H4 (cell line): ENCODE data around the gene NBPF3. TPM values are rescaled to one million over a fixed set of nuclear protein-coding genes. Genes with fewer than 3 reads are reported as not detected.
A peak's percentile ranks its signal among the peaks of the same experiment; 100 is the strongest.

Experiments
- DNase-seq: peaks from one replicate; pipeline ENCODE4 v3.0.0-alpha.2; 2015; ENCODE audit warnings: low spot score
- total RNA-seq: library from RNA; depleted of rRNA; stranded (reverse); fragments of >200 nt; shearing (Covaris generic); gene quantifications from 2 replicates; pipeline ENCODE4 v1.2.3, GENCODE V29; 2014

The NBPF3 gene
- total RNA-seq, 1 experiment from 2014 or later, result 12.0 TPM

DNA sequence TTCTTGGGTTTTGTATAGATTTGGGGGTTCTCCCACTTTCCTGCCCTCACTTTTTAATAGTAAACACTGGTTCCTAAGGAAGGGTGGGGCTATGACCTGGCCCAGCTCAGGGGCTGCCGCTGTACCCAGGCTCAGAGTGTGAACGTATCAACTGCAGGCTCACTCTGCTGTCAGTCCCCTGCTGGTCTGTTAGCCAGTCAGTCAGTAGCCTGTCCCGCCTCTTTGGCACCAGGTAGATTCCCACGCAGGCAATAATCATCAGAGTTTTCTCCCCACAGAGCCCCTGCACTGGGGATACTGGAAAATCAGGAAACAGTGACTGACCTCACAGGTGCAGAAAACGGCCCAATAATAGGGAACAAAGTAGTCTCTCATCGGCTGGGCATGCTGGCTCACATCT is 54.3 kb downstream of the NBPF3 start:
- no peak for DNase-seq

DNA sequence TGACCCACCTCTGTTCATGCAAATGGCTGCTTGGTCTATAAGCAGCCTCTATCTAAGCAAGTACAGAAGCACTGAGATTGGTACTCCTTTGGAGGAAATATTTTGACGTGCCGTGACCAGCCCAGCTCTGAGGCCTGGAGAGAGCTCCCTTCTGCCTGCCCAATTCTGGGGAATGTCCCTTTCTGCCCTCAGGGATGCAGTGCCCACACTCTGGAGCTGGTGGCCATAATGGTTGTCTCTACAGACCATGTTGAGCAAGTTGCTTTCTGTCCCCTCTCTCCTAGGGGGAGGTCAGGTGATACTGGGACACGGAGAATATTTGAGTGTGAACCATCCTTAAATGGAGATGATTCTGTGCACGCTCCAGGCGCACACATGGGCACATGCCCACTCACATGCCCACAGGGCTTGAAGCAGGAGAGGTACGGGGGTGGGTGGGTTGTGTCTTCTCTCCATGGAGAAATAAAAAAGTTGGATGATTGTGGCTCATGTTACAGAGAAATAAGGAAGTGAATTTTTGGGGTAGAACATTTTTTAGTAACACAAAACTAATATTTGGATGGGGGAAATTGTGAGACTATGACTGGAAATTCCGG is 55.4 kb downstream of the NBPF3 start:
- no peak for DNase-seq

DNA sequence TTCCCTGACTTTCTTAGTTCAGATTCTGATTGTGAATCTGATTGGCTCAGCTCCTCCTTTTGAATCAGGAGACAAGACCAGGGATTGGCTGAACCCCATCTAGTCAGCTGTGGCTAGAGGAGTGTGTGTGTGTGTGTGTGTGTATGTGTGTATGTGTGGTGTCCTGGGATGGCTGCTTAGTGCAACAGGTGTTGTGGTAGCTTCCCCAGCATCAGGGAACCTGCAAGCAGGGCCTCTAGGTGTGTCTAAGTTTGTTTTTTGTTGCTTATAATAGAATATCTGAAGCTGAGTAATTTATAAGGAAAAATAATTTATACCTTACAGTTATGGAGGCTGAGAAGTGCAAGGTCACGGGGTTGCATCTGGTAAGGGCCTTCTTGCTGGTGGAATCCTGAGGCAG is 56.1 kb downstream of the NBPF3 start:
- no peak for DNase-seq

DNA sequence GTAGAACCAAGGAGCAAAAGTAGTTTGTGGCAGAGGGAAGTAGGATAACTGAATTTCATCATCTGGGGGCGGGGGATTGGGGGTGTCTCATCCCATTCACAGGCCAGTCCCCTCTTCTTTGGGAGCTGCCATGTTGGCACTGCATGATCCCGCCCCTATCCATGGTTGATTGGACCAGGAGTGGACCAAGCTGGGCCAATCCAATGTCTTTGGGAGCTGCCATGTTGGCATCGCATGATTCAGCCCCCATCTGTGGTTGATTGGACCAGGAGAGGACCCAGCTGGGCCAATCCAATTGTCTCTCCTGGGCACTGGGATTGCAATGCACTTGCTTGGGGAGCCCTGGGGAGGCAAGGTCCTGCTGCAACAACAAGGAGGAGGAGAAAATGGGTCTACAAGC is 56.9 kb downstream of the NBPF3 start:
- no peak for DNase-seq

DNA sequence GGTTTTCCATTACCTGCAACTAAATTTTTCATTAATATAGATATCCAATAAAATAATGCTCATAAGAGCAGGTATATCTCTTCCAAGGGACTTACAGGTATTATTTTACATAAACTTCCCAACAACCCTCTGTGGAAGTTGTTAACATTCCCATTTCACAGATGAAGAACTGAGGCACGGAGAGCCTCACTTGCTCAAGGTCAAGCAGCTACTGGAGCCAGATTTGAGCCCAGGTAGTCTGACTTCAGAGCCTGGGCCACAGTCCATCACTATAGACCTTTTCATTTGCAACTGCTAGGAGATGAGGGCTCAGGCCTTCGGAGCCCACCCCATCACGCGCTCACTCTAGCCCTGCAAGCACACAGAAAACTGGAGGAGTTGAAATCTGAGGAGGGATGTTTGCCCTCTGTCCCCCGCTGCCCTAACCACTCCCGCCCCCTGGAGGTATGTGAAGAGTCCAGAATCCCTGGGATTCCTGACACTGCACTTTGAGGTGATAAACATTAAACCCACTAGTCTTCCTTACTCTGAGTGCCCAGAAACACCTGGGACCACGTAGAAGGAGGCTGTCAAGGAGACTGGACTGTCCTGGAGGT is 57.6 kb downstream of the NBPF3 start:
- no peak for DNase-seq

DNA sequence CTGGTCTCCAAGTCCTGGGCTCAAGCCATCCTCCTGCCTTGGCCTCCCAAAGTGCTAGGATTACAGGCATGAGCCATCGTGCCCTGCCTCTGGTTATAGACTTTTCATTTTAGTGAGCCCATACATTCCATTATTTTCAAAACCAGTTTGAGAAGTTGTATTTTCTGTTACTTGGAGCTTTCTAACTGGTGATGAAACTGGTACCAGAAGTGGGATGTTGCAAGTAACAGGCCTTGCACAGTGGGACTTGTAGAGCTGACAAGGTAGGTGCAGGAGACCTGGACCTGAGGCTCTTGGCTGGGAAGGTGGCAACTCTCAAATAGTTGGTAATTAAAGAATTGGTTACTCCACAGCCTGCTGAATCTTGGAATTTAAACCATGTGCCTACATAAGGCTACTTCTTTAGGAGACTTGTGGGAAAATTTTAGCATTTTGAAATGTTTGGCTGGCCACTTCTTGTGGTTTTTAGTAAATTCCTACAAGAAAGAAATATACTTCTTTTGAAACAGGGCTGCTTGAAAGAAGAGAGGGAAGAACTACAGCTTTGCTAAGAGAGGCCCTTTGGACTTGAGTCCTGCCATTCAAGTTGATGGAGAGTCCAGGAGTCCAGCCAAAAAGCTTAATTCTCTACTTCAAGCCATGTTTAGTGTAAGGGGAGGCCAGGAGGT is 59.5 kb downstream of the NBPF3 start:
- DNase-seq, result no peak

DNA sequence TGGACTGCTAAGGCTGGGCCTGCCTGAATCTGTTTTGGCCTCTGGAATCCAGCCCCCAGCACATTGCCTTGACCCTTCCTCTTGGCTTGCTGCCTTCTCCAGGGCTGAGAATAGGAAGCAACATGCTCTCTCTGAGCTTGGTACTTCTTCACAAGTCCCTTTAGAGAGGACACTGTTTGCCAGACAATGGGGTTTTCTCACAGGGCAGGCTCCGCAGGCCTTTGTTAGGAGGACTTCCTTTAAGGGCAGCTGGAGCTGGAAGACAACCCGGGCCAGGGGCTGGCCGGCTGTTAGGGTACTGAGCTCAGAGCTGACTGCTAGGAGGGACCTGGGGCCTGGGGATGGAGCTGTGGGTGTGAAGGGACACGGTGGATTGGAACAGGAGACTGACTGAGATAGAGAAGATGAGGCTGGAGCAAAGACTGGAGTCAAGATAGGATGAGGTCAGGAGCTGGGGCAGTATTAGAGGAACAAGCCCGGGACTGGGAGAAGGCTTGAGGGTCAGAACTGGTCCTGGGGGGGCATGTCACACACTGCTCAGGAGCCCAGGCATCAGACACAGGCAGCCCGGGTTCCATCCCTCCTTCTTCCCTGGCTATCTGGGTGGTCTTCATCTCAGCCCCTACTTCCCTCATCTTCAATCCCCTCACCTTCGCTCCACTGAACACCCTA is 63.9 kb downstream of the NBPF3 start:
- DNase-seq, result no peak

DNA sequence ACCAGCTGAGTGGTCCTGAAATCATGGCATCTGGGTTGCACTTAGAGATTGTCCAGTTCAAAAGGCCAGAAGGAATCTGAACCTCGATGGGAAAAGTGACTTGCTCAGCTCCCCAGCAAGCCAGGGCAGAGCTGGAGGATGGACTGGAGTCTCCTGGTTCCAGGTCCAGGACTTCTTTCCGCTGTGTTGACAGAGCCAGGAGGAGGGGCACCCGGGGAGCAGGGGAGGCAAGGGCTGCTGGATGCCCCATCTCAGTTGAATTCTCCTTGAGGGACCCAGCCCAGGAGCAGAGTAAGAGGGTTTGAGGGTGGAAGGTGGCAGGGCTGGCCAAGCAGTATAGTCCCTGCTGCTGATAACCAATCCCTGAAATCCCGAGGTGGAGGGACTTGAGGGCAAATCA is 66.9 kb downstream of the NBPF3 start:
- no peak for DNase-seq

DNA sequence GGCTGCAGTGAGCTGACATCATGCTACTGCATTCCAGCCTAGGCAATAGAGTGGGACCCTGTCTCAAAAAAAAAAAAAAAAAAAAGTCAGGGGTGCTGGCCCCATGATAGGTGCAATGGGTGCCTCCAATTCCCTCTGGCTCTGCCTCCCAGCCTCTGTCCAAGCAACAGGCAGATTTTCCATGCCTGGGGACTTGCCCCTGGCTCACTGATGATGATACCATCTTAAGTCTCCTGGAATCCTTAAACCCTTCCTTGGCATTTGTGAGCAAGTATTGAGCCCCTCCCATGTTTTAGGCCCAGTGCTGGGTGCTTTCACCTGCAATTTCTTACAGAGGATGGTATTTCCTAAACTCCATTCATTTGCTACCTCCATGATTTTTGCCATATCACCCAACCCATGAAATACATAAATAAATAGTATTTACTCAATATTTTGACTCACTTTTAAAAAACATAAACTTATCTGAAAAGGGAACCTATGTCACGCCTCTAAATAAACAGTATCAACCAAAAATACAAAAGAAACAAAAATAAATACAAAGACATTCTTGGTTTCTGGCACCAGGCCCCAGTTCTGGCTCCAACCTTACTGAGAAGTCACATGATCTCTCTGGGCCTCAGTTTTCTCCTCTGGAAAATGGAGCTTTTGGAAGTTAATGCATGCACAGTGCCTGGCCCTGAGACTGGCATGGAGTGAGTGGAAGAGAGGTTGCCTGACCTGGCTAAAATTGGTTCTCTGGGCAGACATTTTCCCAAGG is 67.8 kb downstream of the NBPF3 start:
- no peak for DNase-seq

DNA sequence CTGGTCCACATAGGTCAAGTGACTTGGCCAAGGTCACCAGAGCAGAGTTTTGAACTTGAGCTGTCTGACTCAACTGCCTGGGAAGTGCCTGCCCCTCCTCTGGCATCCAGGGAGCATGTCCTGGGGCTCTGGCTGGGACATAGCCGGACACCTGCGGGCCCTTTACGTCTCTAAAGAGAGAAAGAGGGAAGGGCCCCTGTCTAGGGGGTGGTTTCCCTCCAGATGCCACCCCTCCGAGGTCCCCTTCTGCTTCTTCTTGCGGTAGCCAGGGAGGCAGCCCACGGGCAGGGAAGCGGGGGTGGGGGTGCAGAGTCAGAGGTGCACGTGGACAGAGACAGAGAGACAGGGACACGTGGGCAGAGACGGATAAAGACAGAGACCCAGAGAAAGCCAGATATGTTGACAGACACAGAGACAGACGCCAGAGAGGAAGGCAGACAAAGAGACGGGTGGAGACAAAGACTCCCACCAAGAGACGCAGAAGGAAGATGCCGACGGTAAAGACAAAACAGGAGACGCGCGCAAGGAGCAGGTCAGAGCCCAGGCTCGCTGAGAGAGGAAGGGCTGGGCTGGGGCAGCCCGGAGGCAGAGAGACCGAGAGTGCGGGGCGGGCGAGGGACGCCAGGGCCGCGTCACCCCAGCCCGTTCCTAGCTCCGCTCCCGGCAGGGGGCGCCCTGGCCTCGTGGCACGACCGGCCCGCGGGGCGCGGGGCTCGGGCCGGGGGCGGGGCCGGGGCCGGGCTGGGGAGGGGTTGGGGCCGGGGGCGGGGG is 68.8 kb downstream of the NBPF3 start:
- DNase-seq, result no peak

DNA sequence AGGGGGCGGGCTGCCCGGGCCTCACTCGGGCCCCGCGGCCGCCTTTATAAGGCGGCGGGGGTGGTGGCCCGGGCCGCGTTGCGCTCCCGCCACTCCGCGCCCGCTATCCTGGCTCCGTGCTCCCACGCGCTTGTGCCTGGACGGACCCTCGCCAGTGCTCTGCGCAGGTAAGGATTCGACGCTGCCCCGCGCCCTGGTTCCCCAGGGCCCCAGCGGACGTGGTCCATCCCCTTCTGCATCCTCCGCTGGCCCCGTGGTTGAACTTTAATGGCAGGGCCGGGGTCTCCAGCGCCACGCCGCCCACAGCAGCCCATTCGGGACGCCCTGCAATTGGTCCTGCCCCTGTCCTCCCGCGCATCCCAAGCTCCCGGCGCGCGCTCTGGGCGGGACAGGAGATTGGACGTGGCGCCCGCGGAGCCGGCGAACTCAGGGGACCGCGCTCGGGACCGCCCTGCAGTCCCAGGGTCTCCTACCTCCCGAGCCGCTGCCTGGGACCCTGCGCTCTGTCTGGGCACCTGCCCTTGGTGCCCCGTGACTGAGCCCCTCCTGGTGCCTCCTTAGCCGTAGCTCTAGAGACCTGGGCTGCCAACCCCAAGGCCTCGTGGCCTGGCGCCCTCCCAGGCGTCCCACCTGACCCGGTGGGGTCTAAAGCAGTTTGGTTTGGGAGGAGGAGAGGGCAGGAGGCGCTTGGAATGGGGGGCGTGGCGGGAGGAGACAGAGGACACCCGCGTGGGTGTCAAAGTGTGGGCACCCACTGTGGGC is 69.6 kb downstream of the NBPF3 start, which contains the start of gene ALPL:
TSS of gene ALPL (plus strand) at position 73 of the 762 bp plus-strand sequence. CDS start 44,659 bp downstream, outside the sequence.
- DNase-seq, result no peak

DNA sequence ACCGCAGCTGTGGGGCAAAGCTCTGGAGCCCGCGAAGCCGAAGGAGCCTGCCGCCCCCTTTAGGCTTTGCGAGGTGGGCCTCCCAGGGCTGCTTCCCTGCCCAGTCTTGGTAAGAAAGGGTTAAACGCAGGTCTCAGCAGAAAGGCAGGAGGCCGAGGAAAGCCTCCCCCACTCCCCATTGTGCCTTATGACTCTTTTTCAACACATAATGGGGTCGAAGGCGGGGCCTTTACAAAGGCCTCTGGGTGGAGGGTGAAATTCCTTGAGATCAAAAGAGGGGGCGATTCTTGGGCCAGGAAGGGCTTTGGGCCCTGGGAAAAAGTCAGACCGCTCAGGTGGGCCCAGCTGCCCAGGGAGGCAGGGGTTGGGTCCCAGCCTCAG is 70.2 kb downstream of the NBPF3 start:
- no peak for DNase-seq

DNA sequence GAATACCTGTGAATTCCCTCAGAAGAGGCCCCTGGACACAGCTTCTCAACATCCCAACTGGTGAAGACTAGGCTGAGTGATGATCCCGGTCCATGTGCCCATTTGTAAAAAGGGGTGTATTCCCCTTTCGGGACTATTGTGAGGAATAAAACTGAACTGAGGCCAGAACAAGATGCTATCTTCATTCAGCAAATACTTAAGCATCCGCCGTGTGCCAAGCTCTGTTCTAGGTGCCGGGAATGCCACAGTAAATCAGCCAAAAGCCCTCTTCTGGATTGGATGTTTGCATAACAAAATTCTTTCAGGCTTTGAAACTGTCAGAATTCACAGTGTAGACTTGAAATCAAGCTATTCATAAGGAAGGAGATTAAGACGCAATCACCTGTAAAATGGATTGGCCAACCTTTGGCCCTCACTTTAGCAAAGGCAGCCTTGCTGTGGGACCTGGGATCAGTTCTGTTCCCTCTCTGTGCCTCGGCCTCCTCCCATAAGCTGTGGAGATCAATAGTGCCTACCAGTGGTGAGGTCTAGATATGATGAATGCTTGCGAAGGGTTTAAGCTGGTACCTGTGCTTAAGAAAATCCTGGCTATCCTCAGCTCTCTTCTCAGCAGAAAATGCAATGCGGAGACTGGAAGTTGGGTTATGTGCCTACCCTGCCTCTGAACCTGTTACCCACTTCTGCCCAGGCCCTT is 71.1 kb downstream of the NBPF3 start:
- no peak for DNase-seq

DNA sequence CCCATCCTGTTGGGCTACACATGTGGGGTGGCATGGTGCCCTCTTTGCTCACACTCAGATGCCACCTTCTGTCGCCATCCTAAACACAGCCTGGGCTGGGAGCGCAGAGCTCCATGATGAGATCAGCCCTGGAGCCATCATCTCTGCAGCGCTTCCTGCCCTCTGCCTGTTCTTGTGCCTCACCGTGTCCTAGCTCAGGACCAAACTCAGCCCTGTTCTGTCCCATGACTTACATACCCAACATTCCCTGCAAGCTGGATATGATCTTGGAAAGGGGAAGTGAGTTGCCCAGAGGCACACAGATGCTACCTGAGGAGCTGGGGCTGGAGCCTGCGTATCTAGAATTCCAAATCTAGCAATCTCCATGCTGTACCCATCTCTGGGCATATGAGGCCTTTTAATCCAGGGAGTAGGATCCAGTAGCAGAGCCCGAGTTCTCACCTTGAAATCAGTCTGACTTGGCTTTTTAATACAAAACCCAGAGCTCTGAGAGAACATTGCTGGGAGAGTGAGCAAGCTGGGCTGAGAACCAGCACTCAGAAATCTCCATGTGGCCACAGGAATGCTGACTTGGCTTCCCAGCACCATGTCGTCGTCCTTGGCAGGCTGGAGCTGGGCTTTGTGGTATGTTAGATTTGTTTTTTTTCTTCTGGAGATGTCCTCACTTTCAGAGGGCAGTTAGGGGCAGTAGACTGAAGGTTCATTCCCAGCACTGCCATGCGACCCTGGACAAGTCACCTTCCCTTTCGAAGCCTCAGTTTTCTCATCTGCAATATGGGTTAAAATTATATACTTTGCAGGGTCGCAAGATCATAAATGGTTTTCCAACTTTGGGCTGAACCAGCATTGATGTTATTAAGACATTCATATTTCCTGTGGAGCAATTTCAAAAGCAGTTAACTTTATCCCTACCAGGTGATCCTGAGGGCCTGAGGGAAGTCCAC is 71.9 kb downstream of the NBPF3 start:
- peak; percentile 93 for DNase-seq

DNA sequence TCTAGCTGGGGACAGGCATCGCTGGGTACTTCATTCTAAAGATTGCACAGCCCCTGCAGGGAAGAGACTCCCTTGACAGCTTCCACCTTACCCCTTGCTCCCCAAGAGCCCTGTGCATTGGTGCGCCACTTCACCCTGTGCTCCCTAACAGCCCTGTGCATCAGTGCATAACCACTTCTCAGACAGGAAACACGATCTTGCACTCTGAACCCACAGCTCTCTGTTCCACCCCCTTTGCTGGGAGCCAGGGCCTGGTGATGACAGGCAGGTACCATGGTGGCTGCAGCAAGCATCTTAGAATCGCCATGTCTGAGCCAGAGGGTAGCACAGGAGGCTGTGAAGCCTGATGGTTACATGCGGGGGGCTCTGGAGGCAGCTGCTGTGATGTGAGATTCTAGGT is 74.3 kb downstream of the NBPF3 start:
- no peak for DNase-seq

DNA sequence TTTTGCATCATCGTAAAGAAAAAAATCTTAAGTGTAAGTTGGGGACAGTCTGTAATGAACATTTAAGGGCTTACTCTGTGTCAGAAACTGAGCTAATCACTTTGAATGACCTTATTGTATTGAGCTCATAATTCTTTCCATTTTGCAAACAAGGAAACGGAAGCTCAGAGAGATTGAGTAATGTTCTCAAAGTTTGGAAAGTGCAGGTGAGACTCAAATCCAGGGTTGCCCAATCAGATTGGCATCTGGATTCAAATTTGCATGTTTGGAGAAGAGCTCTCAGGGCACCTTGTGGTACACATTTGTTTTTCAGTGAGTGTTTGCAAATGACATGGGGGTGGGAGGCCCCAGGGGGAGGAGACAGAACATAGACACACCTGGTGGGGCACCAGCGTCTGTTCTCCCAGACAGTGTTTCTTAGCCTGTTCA is 77.2 kb downstream of the NBPF3 start:
- no peak for DNase-seq

DNA sequence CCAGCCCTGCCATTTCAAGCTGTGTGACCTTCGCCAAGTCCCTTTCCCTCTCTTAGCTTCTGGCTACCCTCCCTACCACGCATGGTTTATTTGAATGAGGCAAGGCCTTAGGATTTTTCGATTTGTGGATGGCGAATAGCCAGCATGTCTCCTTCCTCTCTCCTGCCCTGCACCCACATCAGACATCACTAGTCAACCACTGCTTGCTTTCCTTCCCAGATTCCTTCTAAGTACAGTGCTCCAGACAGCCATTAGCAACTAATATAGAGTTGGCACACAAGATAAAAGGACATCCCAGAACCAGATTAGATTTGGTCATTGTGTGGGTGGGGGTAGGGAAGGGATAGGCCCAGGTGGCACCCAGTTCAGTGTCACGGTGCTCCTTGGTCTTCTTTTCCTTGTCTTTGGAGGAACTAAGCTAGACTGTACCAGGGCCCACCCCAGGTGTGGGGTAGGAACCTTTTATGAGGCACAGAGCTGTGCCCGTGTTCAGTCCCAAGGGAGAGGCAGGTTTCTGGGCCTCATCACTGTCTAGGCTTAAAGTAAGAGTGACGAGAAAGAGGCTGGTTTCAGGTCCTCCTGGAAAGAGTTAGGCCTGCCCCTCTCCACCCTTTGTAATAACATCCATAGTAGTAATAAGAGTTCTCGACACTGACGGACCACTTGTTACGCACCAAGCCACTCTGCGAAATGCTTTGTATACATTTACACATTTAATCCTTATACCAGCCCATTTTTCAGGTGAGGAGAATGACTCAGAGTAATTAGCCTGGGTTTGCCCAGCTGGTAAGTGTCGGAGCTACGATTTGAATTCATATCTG is 77.9 kb downstream of the NBPF3 start:
- DNase-seq, result no peak
